Activated T-helper 9 cell treated with anti-CD3 and anti-CD28 coated beads, Interleukin-2, amount 50 U/mL, for 16 hours (primary cell): ENCODE results near the gene HOXB8.

Source experiments
- DNase-seq: peaks from one replicate; pipeline ENCODE4 v3.0.0-alpha.2; 2020; ENCODE audit warnings: low read depth

The HOXB8 gene

DNA sequence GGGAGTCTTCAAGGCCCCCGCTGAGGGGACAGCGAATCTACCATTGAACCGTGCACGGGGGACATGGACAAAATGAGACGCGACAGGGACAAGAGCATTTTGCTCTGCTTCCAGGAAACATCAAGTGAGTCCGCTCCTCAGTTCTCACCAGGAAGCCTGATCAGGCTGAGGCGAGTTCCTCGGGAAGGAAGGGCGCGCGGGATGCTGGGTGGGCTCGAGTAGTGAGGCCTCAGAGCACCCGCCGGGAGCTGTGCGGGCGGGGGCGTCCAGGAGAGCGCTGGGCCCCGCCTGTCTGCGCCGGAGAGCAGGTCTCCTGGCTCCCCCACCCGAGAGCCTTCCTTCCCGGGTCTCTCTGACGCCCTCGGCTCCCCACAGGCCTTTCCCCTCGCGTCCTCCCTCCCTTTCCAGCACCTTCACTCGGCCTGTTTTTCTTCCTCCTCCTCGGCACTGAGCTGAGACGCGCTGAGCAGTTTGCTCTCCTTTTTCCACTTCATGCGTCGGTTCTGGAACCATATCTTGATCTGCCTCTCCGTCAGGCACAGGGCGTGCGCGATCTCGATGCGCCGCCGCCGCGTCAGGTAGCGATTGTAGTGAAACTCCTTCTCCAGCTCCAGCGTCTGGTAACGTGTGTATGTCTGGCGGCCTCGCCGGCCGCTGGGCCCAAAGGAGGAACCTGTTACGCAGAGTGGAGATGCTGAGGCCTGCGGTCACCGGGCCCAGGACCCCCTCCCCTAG is 18.9 kb downstream of the HOXB8 start:
- DNase-seq, result no peak

DNA sequence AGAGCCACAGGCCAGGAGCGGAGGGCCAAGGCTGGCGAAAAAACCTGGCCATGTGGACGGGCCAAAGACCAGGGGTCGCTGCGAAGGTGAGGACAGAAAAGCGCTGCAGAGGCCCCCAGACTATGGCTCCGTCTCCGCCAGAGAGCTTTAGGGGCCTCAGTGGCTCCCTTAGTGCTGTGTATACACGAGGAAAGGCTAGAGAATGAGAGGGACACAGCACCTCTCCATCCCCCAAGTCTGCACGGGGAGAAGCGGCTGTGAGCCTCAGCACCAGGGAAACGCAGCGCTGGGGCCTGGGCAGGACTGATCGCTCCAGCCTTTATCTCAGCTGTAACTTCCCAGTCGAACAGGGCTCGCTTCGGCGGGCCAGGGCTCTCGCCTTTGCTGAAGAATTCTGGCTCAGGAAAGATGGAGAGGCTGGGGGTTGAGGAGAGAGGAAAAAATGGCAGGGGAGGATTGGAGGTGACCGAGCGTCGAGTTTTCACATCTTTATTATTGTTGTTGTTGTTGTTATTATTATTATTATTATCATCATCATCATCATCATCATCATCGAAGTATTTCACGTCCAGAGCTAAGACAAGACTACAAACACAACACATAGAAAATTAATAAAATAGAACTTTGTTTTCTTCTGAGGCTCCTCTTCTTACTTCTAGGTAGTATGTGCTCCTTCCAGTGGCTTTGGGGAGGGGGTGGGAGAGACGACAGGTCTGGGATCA is 19.7 kb downstream of the HOXB8 start:
- no peak for DNase-seq

DNA sequence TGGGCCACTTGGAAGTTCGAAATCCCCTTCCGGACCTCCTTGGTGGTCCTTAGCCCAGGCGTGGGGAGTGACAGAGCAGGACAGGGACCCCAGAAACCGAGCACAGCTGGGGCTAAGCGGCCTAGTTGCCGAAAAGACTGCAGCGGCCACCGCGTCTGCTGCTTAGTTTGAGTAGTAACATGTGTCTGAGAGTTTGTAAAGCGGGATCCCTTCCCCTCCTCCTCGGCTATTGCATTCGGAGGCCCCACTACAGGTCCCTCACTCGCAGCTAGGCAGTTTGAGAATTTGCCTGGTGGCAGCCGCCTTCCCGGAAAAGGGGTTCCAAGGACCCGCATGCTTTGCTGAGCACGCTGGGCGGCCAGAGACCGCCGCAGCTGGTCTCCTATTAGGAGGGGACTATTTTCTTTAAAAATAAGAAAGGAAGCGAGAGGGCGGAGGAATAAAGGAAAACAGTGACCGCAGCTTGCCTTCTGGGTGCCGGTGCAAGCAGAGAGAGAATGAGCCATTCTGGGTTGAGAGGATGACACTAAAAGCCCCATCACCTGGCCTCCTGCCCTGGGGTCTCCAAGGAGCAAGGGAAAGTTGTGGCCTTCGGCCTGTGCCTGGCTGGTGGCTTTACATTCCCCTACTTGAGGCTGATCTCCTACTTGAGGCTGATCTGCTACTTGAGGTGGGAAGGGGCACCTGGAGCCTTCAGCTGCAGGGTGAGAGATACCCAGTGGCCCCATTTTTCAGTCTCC is 20.4 kb downstream of the HOXB8 start:
- no peak for DNase-seq

DNA sequence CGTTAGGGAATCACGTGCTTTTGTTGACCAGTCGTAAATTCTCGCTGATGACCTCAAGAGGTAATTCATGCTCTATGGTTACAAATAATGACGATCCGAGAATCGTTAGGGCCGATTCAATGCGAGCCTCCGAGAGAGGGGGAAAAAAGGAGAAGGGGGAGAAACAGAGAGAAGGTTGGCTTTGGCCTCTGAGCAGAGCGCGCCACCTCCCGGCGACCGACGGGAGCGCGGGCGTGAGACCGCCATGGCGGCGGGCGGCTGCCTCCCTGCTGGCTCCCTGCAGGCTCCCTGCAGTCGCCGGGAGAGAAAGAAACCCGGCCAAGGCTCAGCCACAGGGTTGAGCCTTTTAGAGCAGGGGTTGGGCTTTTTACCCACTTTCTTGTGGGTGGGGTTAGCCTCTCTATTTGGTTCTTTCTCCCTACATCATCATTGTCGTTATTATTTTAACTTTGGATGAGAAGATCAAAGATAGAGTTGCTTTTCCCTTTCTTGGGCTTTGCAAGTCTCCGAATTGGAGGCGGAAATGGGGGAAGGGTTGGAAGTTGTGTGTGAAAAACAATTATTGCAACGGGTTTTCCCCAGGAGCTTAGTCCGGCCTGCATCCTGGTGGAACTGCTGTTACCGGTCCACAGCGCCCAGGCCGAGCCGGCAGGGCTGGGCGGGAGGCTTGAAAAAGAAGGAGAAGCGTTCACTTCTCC is 21.1 kb downstream of the HOXB8 start:
- DNase-seq, result peak; percentile 73

DNA sequence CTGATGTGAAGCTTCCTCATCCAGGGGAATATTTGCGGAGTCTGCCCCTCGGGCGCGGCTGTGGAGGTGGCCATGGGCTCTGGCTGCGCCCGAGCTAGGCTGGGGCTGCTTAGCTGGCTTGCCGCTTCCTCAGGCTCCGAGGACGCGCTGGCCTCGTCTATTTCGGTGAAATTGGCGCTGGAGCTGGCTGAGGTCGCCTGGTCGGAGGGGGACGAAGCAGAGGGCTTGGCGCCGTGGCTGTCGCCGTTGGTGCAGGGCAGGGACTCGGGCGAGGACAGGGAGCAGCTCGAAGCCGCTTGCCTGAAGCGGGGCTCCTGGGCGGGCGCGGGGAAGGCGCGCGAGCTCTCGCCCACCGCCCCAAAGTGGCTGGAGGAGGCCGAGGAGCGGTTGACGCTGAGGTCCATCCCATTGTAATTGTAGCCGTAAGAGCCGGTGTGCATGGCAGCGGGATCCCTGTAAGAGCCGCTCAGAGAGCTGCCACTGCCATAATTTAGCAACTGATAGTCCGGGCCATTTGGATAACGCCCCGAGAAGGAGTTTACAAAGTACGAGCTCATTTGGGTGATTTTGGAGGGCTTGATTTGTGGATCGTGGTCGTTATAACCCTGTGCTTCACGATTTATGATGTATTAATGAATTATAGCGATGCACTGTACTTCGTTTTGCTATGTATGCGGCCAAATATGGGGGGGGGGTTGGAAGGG is 21.8 kb downstream of the HOXB8 start, which contains the start of gene HOXB5:
Gene HOXB5, minus strand, starts transcription at position 654 of the 704 bp plus-strand sequence. Its CDS starts 97 bp downstream, at position 557.
- DNase-seq, result no peak

DNA sequence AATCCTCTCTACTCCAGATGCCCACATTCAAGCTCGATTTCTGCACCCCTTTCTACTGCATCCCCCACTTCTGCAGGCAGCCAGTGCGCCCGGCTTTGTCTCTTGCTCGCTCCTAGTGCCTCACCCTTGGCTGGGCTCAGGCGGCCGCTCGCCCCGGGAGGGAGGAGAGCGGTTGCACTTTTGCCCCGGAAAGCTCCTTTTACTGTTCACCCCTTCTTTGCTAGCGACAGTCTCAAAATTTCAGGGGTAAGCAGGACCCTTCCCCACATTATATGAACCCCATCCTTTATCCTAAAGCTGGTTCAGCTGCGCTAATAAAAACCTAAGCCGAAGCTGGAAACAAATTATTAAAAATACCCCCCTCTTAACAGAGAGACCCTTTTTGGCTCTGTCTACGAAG is 22.5 kb downstream of the HOXB8 start:
- no peak for DNase-seq

DNA sequence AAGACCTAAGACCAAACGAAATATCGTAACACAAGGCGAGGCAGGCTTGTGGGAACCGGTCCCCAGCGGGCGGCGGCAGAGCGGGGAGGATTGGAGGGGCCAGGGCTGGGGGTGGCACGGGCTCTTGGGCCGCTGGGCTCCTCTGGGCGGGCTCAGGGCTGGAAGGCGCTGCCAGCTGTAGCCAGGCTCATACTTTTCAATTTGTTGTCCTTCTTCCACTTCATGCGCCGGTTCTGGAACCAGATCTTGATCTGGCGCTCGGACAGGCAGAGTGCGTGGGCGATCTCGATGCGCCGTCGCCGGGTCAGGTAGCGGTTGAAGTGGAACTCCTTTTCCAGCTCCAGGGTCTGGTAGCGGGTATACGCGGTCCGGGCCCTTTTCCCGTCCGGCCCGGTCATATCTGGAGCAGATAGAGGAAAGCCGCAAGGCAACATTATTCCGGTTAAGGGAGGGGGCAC is 23.0 kb downstream of the HOXB8 start:
- no peak for DNase-seq

DNA sequence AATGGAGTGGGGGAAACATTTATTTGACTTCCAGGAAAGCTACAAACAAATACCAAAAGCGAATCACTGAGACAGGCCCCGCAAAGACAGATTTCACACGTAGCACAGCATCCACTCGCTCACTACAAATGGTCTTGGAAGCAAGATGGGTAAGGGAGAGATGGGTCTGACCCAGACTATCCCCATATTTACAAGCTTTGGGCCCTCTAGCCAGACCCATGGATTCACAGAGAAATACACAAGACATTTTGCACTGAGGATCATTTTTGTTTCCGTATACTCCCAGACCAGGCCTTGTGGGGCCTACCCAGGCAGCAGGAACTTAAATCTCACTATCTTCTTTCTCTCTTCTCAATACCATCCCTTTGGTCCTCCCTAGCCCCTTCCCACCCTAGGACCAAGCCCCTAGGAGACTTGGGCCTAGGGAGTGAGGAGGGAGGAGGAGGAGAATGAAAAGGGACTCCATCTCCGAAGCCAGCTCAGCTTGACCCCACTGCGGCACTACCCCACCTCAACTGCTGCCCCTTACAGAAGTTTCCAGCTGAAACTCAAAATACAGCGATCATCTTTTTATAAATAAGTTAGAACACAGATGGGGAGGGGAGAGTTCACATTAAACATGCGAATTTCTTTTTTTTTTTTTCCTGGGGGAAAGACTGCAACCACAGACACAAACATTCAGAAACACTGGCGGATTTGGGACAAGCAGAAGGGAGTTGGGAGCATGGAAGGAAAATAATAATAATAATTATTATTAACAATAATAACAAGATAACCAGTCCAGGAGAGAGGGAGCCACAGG is 23.6 kb downstream of the HOXB8 start:
- no peak for DNase-seq

DNA sequence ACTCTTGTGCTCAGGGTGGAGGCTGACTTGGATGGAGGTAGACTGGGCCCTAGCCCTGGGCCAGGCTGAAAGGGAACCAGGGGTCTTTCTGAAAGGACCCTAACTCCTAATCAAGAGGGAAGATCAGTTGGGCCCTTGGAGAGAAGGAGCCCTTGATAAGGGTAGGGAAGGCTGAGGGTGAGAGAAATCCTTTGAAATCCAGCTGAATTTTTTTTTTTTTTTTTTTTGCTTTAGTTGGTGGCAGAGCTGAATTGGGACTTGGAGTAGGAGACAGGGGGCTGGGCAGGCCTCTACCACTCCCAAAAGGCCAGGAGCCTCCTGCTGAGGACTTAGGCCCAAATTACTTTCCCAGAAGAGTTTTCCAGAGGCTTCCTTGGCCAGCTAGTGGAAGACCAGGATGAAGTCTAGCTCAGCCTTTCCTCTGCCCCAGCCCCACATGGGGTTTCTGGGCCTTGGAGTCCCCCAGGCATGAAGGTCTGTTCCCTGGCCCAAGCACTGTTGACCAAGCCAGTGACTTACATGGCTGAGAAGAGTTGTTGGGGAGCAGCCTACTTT is 24.4 kb downstream of the HOXB8 start:
- DNase-seq, result no peak

DNA sequence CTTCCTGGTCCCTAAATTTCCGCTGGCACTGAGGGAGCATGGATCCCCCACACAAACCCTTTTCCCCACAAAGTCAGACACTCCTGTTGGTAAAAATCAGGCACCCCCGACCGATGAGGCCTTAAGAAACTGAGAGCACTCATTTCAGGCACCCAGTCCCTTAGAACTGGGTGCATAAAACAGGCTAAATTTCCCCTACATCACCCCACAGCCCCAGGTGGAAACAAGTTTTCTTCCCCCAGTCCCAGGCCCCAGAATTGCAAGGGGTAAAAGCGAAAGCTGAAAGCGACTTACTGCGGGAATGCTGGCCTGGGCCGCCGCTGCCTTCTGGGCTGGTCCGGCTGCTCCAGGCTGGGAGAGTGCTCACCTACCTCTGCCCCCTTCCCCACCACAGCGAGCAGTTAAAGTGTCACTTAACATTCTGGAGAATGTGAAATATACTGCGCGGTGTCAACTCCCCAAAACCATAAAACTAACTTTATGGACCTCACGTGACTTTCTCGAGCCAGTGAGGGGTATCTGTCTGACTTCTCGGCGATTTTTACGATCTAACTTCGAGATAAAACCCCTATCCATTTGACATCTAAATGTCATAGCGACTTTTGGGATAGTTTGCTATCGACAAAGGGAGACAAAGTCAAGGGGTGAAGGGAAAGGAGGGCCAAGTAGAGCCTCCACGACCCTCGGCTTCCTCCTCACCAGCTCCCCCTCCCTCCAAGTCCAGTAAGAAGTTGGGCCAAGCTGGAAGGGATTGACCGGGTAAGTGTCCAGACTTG is 25.1 kb downstream of the HOXB8 start, which contains the start of gene HOXB3:
Gene HOXB3, minus strand, starts transcription at position 411 of the 776 bp plus-strand sequence. CDS start 37,767 bp downstream, outside the sequence.
- no peak for DNase-seq

DNA sequence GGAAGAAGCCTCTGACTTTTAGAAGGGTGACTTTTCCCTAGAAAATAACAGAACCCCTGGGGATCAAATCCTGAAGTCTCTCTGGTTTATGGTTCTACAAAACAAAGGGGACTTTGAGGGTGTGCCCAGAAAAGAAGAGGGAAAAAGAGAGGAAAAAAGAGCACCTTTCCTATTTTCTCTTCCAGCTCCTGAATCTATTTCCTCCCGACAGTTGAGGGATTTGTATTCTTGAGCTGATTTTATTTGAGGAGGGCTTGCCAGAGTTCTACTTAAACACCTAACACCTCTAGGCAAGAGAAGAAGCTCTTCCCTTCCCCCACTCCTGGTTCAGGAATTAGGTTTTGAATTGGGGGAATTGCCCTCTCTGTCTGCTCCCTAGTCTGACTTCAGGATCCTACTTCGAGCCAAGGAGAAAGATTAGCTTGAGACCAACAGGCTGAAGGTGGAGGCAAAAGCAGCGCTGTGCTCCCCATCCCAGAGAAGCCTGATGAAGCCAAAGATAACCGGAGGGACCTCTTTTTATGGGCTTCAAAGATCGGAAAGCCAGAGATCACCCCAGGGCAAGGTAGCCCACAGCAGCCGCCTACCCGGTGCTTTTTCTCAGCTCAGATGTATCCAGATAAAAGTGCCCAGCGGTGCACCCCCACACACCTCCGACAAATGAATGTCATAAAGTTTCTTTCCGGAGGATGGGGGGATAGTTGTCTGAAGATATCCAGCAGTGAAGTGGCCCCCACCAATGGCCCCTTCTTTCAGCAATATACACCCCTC is 25.8 kb downstream of the HOXB8 start:
- no peak for DNase-seq

DNA sequence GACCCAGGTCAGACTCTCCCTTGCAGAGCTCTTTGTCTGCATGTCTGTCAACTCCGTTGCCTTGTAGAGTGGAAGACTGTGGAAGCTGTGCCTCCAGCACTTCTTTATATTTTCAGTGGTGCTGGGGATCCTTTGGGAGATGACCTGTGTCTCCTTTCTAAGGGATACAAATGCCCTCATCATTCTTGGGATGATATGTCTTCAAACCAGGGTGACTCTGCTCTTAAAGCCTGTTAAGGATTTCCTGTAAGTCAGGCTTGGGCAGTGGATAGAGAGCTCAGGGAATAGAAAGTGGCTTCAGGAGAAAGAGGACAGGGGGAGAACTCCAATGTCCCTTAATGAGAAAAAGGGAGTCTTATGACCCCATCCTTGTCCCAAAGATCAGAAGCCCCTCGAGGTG is 26.6 kb downstream of the HOXB8 start:
- no peak for DNase-seq

DNA sequence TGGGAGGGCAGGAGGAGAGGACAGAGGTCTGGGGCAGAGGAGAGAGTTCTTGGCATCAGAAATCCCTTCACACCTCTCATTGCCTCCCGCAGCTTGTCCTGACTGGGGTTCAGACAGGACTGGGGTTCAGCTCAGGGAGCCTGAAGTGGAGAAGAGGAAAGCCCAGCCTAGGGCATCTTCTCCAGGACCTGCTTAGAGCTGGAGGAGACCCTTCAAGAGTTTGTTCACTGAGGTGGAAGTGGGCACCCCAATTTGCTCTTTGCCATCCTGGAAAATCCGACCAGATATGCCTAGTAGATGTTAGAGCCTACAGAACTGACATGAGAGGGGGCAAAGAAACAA is 27.0 kb downstream of the HOXB8 start:
- no peak for DNase-seq

DNA sequence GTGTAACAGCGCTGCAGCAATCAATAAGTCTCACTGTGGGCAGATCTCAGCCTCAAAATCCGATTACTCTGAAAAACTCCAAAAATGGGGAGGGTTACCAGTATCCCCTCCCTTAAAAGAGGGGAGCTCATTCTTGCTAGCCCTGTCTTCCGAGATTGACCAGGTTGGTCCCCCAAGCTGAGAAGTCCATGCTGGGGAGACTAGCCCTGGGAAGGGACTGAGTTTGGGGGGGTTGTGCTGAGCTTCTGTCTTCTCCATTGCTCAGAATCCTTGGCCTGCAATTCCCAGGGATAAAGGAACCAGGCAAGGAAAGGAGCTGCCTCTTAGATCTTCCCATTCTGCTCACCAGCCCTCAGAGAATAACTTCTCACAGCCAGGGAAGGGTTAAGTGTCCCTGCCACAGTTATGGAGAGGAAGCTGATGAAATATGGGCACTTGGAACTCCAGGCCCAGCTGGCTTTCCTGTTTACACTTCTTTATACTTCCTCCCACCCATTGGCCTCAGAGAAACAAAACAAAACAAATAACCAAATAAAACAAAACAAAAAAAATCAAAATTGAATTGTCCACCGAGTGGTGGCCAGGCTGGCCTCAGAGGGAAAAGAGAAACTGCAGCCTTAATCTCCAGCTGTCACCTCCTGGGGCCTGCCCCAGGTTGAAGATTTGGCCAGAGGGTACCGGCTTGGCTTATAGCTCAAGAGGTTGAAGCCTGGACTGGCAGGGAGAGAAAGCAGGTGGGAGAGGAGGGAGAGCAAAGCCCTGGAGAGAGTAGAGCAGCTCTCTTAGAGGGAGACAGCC is 27.6 kb downstream of the HOXB8 start:
- DNase-seq, result no peak

DNA sequence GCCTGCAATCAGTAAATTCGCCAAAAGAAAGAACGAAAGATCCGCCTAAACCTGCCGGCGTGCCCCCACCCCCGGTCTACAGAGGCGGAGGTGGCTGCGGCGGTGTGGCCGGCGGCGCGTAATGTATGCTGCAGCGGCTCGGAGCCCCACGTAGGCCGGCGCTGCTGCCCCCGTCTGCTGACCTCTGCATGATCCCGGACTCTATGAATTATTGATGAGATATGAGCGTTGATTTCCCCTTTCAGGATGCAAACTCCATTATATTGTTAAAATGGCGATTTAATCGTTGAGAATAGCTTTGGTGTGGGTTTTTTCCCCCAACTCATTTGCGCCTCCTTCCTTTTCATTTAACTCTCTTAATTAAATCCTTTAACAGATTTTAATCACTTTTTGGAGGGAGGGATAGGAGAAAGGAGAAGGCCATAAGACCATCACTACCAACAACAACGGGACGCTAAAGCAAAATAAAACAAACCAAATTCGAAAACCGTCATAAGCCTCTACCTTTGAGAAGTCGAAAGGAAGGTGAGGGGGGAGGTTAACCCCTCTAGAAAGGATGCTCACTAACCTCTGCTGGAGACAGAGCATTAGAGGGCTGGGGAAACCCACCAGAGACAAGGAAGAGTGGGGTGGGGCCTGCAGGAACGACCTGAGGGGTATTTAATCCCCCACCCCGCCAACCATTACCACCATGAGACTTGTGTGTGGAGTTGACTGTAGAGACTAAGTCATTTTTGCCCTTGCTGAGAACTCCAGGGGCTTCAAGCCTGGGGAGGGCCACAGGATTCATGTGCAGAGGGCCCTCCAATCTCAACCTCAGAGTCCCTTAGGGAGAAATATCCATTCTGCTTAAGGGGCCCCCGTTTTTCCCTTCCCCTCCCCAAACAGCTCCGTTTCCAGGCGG is 28.5 kb downstream of the HOXB8 start:
- no peak for DNase-seq

DNA sequence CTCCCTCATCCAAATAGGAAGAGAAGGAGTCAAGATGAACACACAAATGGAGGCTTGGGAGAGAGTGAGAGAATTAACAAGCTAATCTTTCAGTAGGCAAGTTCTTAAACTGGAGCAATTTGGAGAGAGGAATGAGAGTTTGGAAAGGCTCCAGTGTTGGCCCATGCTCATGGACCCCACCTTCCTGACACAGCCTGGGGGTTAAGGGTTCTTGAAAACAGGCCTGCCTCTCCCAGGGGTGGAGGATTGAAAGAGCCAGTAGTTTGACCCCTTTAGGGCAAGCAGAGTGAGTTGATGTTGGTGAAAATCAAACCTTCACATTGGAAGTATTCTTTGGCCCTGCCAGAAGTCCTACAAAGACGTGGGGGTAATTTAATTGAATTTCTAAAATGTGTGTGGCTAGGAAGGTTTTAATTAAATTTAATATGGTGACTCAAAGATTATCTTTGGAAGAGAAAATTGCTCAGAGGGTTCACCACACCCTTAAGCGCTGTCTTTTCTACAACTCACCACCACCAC is 30.8 kb downstream of the HOXB8 start:
- no peak for DNase-seq
